ENCODE data around the gene IGHMBP2.

Gene IGHMBP2

DNA sequence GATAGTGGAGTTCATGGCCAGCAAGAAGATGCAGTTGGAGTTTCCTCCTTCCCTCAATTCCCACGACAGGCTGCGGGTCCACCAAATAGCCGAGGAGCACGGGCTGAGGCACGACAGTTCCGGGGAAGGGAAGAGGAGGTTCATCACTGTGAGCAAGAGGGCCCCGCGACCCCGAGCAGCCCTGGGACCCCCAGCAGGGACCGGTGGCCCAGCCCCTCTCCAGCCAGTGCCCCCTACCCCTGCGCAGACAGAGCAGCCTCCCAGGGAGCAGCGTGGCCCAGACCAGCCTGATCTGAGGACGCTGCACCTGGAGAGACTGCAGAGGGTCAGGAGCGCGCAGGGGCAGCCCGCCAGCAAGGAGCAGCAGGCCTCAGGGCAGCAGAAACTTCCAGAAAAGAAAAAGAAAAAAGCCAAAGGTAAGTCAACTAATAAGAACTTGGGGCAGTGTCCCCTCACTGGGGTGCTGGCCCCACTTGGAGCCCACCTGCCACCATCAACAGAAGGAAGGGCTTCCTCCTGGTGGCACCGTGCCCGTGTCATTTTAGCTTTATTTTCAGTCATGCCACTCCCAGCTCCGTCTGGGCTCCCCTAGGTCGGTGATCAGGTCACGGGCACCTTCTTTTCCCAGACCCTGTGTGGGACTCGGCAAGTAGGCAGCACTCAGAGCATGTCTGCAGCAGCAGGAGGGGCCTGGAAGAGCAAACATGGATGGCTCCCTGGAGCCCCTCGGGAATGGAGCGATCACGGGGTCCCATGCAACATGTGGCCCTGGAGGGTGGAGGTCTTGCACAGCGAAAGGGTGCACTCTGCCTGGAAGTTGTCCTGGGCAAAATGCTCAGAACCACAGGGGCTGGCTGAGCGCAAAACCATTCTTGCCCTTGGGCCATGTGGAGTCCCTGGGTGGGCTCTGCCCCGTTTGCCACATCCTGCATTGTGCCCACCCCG, 33.3 kb downstream of the IGHMBP2 start:
- Histone ChIP-seq H3K27me3 (ENCODE audit: insufficient read depth, low read length) (no peaks in the 10 kb centered on the region), H3K4me3 (ENCODE audit: low read length) (no peak overlapping the region), H3K9ac (ENCODE audit: low read depth, low read length) (no peak overlapping the region), H3K27ac (ENCODE audit: low read length) (no peak overlapping the region), H3K4me1 (ENCODE audit: insufficient read depth, low read length) (no peaks in the 10 kb centered on the region), H3K9me3 (ENCODE audit: insufficient read depth, low read depth, low read length) (no peaks in the 10 kb centered on the region), H3K36me3 (ENCODE audit: insufficient read depth, low read depth, low read length) (peaks cover 47% of the 10 kb centered on the region)

GRCh38 chr11:68938088-68938487, 34.4 kb downstream of the IGHMBP2 start:
- H3K36me3 ChIP-seq (ENCODE audit: insufficient read depth, low read depth, low read length), result peaks cover 47% of the 10 kb centered on the region
- H3K4me3 ChIP-seq (ENCODE audit: low read length), result no peak overlapping the region

GRCh38 chr11:68938816-68939582, 35.3 kb downstream of the IGHMBP2 start:
- no peak overlapping the region for H3K9ac ChIP-seq (ENCODE audit: low read depth, low read length)
- no peak overlapping the region for H3K27ac ChIP-seq (ENCODE audit: low read length)
- H3K36me3 ChIP-seq (ENCODE audit: insufficient read depth, low read depth, low read length), result peaks cover 47% of the 10 kb centered on the region
- no peaks in the 10 kb centered on the region for H3K9me3 ChIP-seq (ENCODE audit: insufficient read depth, low read depth, low read length)
- H3K27me3 ChIP-seq (ENCODE audit: insufficient read depth, low read length), result no peaks in the 10 kb centered on the region
- no peaks in the 10 kb centered on the region for H3K4me1 ChIP-seq (ENCODE audit: insufficient read depth, low read length)
- H3K4me3 ChIP-seq (ENCODE audit: low read length), result no peak overlapping the region

More at GRCh38 chr11:68938088-68938487, 34.4 kb downstream of the IGHMBP2 start:
- Histone ChIP-seq H3K27me3 (ENCODE audit: insufficient read depth, low read length) (no peaks in the 10 kb centered on the region), H3K4me1 (ENCODE audit: insufficient read depth, low read length) (no peaks in the 10 kb centered on the region), H3K9me3 (ENCODE audit: insufficient read depth, low read depth, low read length) (no peaks in the 10 kb centered on the region), H3K27ac (ENCODE audit: low read length) (no peak overlapping the region), H3K9ac (ENCODE audit: low read depth, low read length) (no peak overlapping the region)

- Histone ChIP-seq H3K4me1 (ENCODE audit: insufficient read depth, low read length) (no peaks in the 10 kb centered on the region), H3K27me3 (ENCODE audit: insufficient read depth, low read length) (no peaks in the 10 kb centered on the region), H3K36me3 (ENCODE audit: insufficient read depth, low read depth, low read length) (peaks cover 43% of the 10 kb centered on the region), H3K4me3 (ENCODE audit: low read length) (no peak overlapping the region), H3K9me3 (ENCODE audit: insufficient read depth, low read depth, low read length) (no peaks in the 10 kb centered on the region), H3K9ac (ENCODE audit: low read depth, low read length) (no peak overlapping the region), H3K27ac (ENCODE audit: low read length) (no peak overlapping the region)
Observed at GRCh38 chr11:68939583-68940555, 36.2 kb downstream of the IGHMBP2 start.

- no peaks in the 10 kb centered on the region for H3K4me1 ChIP-seq (ENCODE audit: insufficient read depth, low read length)
- H3K36me3 ChIP-seq (ENCODE audit: insufficient read depth, low read depth, low read length), result peaks cover 40% of the 10 kb centered on the region
- no peak overlapping the region for H3K27ac ChIP-seq (ENCODE audit: low read length)
- H3K9ac ChIP-seq (ENCODE audit: low read depth, low read length), result no peak overlapping the region
- H3K9me3 ChIP-seq (ENCODE audit: insufficient read depth, low read depth, low read length), result no peaks in the 10 kb centered on the region
- no peak overlapping the region for H3K4me3 ChIP-seq (ENCODE audit: low read length)
- no peaks in the 10 kb centered on the region for H3K27me3 ChIP-seq (ENCODE audit: insufficient read depth, low read length)
Observed at GRCh38 chr11:68940651-68941323, 37.1 kb downstream of the IGHMBP2 start.

DNA sequence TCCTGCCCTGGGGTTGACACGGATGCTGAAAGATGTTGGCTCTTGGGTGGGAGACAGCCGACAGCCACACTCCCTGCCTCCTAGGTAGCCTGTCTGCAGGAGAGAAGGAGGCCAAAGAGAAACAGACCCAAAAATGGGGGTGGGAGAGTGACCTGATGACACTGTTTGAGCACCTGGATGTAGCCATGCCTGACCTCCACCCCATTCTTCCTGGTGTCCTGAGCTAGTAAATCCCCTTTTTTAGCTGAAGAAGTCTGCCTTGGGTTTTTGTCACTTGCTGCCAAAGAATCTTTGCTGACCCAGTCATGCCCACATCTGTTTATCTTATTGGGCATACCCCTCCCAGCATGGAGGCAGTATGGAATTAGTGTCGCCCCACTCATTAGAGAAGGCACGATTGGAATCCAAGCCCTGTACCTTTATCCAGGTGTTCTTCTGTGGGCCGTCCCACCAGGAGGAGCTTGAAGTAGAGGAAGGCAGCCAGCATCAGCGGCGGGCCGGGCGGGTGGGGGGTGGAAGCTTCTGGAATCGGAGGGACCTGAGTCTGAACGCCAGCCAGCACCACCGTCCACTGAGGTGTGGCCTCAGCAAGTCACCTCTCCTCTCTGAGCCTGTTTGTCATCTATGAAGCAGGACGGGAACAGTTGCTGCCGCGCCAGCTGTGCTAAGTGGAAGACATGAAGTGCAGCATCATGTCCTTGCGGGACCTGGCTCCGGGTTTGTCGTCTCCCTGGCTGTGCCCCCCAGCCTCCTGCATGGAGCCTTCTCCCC, 37.8 kb downstream of the IGHMBP2 start:
- Histone ChIP-seq H3K9ac (ENCODE audit: low read depth, low read length) (no peak overlapping the region), H3K4me1 (ENCODE audit: insufficient read depth, low read length) (no peaks in the 10 kb centered on the region), H3K27me3 (ENCODE audit: insufficient read depth, low read length) (no peaks in the 10 kb centered on the region), H3K4me3 (ENCODE audit: low read length) (no peak overlapping the region), H3K36me3 (ENCODE audit: insufficient read depth, low read depth, low read length) (peaks cover 33% of the 10 kb centered on the region), H3K9me3 (ENCODE audit: insufficient read depth, low read depth, low read length) (no peaks in the 10 kb centered on the region), H3K27ac (ENCODE audit: low read length) (no peak overlapping the region)

DNA sequence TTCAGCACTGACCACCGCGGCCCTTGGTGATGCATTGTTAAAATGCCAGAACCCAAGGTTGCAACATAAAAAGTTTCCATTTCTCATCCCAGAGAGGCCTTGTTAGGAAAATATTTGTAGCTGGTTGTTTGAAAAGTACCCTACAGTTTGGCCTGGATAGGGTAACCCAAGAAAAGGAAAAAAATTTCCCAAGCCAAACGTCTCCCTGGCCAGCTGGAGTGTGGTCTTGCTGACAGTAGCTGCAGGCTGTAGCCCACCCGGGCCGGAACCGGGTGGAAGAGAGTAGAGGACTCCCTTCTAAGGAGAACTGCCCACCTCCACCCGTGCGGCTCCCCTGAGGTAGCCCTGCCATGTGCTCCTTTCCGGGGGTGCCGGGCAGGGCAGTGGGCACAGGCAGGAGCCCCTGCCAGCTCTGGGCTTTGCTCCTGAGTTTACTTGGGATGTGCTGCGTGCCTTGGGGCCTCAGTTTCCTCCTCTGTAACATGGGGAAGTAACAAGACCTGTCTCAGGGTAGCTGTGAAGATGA, 38.5 kb downstream of the IGHMBP2 start:
- no peak overlapping the region for H3K27ac ChIP-seq (ENCODE audit: low read length)
- no peak overlapping the region for H3K9ac ChIP-seq (ENCODE audit: low read depth, low read length)
- H3K4me1 ChIP-seq (ENCODE audit: insufficient read depth, low read length), result no peaks in the 10 kb centered on the region
- H3K27me3 ChIP-seq (ENCODE audit: insufficient read depth, low read length), result no peaks in the 10 kb centered on the region
- H3K9me3 ChIP-seq (ENCODE audit: insufficient read depth, low read depth, low read length), result no peaks in the 10 kb centered on the region
- H3K4me3 ChIP-seq (ENCODE audit: low read length), result no peak overlapping the region
- peaks cover 26% of the 10 kb centered on the region for H3K36me3 ChIP-seq (ENCODE audit: insufficient read depth, low read depth, low read length)

DNA sequence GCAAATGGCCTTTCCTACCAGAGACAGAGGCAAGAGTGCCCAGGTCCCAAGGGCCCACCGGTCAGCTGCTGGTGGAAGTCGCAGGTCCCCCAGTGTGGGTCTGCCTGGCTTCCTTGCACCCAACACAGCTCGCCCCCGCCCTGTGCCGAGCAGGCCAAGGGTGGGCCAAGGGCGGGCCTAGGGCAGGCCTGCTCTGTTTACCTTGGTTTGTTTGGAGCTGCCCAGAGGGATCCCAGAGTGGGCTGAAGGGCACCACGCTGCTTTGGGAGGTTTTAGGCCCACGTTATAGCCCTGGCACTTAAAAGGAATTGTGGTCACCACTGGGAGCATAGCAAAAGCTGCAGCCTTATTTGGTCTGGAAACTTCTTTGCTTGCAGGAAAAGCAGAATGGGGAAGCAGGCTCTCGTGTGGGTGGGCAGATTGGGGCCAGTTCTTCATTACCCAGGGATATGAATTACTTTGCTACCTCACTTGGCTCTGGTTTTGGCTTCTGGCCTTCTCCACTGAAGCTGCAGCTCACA, 39.1 kb downstream of the IGHMBP2 start:
- peaks cover 20% of the 10 kb centered on the region; the same call in 1 of the 2 replicates for H3K36me3 ChIP-seq (ENCODE audit: insufficient read depth, low read depth, low read length)
- no peak overlapping the region for H3K27ac ChIP-seq (ENCODE audit: low read length)
- no peaks in the 10 kb centered on the region for H3K27me3 ChIP-seq (ENCODE audit: insufficient read depth, low read length)
- H3K9ac ChIP-seq (ENCODE audit: low read depth, low read length), result no peak overlapping the region
- peaks cover 2% of the 10 kb centered on the region; the same call in 1 of the 2 replicates for H3K4me1 ChIP-seq (ENCODE audit: insufficient read depth, low read length)
- no peaks in the 10 kb centered on the region for H3K9me3 ChIP-seq (ENCODE audit: insufficient read depth, low read depth, low read length)
- no peak overlapping the region for H3K4me3 ChIP-seq (ENCODE audit: low read length)

DNA sequence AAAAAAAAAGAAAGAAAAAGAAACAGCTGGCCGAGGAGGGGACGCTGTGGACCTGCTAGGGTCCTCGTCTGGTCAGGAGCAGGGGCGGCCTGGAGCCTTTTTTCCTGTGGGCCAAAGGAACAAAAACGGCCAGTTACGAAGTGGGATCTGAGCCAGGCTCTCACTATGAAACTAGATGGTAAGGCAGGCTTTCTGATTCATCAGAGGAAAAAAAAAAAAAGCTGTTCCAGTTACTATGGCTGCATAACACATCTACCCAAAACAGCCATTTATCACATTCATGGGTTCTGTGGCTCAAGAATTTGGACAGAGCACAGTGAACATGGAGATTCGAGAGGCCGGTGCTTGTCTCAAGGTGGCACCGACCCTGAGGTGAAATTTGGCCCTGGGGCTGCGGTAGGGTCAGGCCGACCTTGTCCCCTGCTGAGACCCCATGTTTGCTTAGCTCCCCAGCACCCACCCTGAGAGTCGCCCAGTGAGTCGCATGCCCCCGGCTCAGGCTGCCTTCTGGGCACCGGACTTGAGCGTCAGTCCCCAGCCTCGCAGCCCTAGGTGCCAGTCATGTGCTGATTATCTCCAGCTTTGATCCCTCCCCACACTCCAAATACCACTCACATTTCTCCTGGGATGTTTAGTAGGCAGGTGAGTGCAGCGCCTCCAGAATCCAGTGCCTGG, 42.9 kb downstream of the IGHMBP2 start:
- Histone ChIP-seq H3K9me3 (ENCODE audit: insufficient read depth, low read depth, low read length) (no peaks in the 10 kb centered on the region), H3K27me3 (ENCODE audit: insufficient read depth, low read length) (no peaks in the 10 kb centered on the region), H3K27ac (ENCODE audit: low read length) (no peak overlapping the region), H3K36me3 (ENCODE audit: insufficient read depth, low read depth, low read length) (no peaks in the 10 kb centered on the region), H3K9ac (ENCODE audit: low read depth, low read length) (no peak overlapping the region), H3K4me1 (ENCODE audit: insufficient read depth, low read length) (peaks cover 7% of the 10 kb centered on the region), H3K4me3 (ENCODE audit: low read length) (no peak overlapping the region)
